Activated naive CD4-positive, alpha-beta T cell (primary cell): ENCODE measurements around the gene UCKL1.

Experiments
- DNase-seq, 4 experiments: peaks; one replicate each; lab custom pipeline; 2025; lab: John Stamatoyannopoulos, UW

UCKL1 gene

GRCh38 chr20:63890201-63890576 is 66.0 kb downstream of the UCKL1 start:
- DNase-seq, result no peak
